DOHH2 (cell line): ENCODE measurements around the gene CCR5AS.

Experiments
- EZH2phosphoT487 ChIP-seq: fragments of 200-600 bp; sonication (generic); IDR thresholded peaks from 2 replicates; pipeline ENCODE4 v1.6.1; 2017; ENCODE audit warnings: borderline replicate concordance, mild to moderate bottlenecking, antibody characterized with exemption, low read length, moderate library complexity, mixed read lengths
- TF ChIP-seq, protein P1 (sequence below): fragments of 200-600 bp; sonication (generic); IDR thresholded peaks from one replicate; pipeline ENCODE4 v1.5.1; 2014; ENCODE audit warnings: antibody characterized with exemption, mild to moderate bottlenecking, low read depth, low read length; ENCODE audit not compliant: poor library complexity, severe bottlenecking

DNA sequence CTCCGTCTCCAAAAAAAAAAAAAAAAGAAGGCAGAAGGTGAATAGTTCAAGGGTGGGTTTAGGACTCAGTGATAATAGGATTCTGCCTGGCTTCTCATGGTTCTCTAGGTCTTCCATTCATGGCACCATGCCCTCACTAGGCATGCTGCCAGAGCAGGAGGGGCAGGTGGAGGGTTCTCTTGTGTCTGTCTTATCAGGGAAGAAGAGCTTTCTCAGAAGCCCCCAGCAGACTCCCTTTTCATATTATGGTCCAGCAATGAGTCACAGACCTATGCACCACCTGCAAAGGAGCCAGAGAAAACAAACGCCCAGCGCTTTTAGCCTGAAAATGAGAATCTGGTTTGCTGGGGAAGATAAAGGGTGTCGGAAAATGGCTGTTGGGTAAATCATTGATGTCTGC lies 50.0 kb downstream of the CCR5AS start:
- TF ChIP-seq, protein P1, sequence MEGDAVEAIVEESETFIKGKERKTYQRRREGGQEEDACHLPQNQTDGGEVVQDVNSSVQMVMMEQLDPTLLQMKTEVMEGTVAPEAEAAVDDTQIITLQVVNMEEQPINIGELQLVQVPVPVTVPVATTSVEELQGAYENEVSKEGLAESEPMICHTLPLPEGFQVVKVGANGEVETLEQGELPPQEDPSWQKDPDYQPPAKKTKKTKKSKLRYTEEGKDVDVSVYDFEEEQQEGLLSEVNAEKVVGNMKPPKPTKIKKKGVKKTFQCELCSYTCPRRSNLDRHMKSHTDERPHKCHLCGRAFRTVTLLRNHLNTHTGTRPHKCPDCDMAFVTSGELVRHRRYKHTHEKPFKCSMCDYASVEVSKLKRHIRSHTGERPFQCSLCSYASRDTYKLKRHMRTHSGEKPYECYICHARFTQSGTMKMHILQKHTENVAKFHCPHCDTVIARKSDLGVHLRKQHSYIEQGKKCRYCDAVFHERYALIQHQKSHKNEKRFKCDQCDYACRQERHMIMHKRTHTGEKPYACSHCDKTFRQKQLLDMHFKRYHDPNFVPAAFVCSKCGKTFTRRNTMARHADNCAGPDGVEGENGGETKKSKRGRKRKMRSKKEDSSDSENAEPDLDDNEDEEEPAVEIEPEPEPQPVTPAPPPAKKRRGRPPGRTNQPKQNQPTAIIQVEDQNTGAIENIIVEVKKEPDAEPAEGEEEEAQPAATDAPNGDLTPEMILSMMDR, result no peak
- TF ChIP-seq EZH2phosphoT487, result no peak
